Globus pallidus (tissue), 1 donor: Measurements from ENCODE around the gene MCAT.

Experiments
- DNase-seq: peaks from one replicate; pipeline ENCODE4 v3.0.0-alpha.2; 2015; ENCODE audit warnings: low spot score

Gene MCAT

GRCh38 chr22:43090130-43090789 lies 52.9 kb downstream of the MCAT start:
- DNase-seq = peak; percentile 67

- peak; percentile 74 for DNase-seq
Observed at GRCh38 chr22:43088984-43089717, 54.0 kb downstream of the MCAT start, which contains the start of gene TTLL1. TSS of gene TTLL1 (minus strand) at chr22:43089391. CDS start at chr22:43075586, 13,805 bp downstream.

- DNase-seq = no peak
Observed at GRCh38 chr22:43088627-43088983, 54.6 kb downstream of the MCAT start.

GRCh38 chr22:43085658-43086606 lies 57.3 kb downstream of the MCAT start:
- DNase-seq = no peak
